SKM-1 (cell line): ENCODE measurements around the gene SLC25A43.
"Not testable (repeated sequence)": the region's sequence is repeated elsewhere in the genome, so short reads cannot be mapped to it uniquely, and the experiment has no call there.

Experiments used
- DNase-seq: peaks from one replicate; lab custom pipeline; 2025; ENCODE audit not compliant: unreplicated experiment; lab: John Stamatoyannopoulos, UW

The SLC25A43 gene

DNA sequence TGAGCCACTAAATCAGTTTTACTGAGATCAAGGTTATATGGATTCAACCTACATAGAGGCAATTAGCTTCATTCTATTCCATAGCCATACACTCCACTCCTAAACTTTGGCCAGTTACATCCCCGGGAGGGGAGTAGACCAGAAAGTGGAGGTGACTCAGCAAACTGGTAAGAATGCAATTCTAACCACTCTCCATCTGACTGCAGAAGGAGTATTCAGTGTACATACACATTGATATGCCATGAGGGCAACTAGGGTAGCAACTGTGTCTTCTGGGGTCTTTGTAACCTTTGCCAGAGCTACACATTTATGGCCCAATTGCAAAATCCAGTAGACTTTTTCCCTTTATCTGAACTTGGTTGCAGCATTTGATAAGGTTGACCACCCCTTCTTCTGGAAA is 7.6 kb downstream of the SLC25A43 start:
- no peak for DNase-seq

DNA sequence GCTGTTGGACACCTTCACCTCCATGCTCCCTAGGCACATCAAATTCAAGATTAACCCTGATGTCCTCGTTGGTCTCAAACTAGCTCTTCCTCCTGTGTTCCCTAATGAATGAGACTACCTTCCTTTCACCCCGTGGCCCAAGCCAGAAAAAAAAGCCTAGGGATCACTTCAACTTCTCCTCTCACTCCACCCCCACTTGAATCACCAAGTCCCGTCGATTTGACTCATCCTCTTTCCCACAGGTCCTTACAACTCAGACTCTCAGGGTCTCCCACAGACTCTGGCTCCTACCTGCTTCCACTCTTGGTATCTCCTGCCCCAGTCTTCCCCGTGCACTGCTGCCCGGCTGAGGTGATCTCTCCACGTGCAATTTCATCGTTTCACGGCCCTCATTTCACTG is 8.5 kb downstream of the SLC25A43 start:
- DNase-seq: no peak

DNA sequence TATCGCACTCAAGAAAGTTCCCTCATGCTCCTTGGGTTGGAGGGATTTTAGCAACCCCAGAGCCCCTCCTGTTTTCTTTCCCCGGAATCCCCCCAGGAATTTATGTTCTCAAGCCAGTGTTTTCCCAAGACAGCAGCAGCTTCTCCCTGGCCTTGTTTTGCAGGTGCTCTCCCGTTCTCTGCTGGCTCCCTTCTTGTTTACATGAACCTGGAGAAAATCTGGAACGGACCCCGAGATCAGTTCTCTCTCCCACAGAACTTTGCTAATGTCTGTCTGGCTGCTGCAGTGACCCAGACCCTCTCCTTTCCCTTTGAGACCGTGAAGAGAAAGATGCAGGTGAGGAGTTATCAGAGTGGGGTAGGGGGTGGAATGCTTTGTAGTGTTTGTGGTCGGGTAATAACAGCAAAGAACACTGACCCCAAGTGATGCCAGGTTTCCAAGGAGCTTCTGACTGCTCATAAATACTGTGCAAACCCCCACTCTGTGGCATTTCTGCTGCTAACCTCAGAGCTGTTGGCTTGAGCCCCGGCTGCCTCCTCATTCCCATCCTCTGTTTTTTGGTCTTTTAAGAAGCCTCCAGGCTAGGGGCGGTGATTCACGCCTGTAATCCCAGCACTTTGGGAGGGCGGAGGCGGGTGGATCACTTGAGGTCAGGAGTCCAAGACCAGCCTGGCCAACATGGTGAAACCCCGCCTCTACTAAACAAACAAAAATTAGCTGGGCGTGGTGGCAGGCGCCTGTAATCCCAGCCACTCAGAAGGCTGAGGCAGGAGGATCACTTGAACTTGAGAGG is 11.1 kb downstream of the SLC25A43 start:
- no peak for DNase-seq

DNA sequence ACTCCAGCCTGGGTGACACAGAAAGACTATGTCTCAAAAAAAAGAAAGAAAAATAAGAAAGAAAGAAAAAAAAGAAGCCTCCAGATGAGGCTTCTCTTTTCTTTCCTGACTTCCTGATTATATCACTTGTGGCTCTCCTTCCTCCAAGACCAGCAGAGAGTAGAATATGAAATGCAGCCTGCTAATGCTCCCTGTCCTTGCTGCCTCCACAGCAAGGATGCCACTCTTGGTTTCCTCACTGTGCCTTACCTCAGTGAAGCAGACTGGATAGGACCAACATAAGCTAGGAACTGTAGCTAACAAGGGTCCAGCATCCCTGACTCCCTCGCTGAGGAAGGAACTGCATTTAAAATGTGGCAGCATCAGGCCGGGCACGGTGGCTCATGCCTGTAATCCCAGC is 11.7 kb downstream of the SLC25A43 start:
- no peak for DNase-seq

DNA sequence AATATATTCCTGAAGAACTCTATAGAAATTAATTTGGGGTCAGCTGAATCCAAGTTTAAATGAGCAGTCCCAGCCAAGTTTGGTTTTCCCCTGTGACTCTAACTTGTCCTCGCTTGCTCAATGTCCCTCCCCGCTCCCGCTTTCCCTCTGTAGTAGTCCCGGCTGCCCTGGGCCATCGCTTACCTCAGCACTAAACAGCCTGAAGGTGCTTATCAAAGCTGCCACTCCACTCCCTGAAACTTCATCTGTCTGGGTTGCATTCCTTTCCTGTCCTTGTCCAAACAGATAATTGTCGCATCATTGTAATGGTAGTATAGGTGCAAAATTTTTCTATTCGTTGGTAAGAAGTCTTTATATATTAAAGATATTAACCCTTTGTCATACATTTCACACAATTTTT is 12.8 kb downstream of the SLC25A43 start:
- DNase-seq: no peak

DNA sequence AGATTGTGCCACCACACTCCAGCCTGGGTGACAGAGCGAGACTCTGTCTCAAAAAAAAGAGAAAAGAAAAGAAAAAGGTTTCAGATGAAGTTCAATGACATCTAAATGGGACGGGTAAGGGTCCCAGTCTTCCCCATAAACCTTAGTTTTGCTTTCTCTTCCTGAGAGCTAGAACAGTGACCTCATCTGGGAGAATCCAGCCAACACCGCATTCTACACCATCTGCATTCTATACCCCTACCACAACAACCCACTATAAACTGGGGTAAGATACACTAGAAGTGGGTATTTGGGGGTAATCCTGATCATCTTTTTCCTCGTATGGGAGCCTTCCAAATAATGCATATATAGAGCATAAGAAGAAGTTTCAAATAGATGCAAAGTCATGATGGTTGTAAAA is 18.2 kb downstream of the SLC25A43 start:
- no peak for DNase-seq

DNA sequence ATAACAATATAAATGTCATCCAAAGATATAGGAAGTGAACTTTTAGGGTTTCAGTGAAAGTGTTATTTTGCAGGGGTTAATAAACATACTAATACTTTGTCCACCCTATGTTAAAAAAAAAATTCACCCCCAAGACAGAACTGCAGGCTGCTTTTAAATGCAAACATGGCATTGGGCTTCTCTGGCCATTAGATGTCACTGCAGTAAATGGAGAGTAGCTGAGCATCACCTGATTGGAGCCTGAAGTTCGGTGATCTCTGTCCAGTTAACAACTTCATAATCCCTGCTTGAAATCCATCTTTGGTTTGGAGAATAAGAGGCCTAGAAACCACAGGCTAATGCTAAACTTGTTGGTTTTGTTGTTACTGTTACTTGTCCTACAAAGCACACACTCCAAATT is 18.7 kb downstream of the SLC25A43 start:
- no peak for DNase-seq

DNA sequence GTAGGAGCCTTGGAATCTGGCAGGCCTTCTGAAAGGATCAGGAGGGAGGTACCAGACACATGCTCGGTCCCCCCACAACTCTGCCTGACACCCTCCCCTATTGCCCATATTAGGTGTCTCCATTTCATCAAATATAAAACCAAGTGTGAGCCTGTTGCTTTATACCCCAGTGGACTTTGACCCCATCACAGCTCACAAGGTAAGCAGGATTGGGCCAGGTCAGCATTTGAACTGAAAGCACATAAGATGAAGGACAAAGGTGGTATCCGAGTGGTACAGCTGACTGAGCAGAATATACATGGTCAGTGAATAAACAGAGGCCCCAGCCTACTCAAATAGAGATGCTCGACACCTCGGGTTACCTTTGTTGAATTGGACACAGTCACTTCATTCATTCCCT is 20.0 kb downstream of the SLC25A43 start:
- DNase-seq: no peak

DNA sequence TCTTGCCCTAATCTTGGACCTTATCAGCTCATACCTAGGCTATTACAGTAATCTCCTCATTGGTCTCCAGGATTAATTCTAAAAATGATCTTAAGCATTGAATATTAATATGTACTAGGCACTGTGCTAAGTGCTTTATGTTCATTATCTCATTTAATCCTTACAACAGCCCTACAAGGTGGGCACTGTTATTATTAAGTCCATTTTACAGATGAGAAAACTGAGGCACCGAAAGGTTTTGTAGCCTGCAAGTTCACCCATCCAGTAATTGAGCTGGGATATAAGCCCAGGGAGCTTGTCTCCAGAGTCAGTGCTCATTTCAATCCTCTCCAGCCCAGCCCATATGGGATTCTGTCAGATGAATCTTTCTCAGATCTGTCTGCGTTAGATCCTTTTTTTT is 20.8 kb downstream of the SLC25A43 start:
- no peak for DNase-seq

DNA sequence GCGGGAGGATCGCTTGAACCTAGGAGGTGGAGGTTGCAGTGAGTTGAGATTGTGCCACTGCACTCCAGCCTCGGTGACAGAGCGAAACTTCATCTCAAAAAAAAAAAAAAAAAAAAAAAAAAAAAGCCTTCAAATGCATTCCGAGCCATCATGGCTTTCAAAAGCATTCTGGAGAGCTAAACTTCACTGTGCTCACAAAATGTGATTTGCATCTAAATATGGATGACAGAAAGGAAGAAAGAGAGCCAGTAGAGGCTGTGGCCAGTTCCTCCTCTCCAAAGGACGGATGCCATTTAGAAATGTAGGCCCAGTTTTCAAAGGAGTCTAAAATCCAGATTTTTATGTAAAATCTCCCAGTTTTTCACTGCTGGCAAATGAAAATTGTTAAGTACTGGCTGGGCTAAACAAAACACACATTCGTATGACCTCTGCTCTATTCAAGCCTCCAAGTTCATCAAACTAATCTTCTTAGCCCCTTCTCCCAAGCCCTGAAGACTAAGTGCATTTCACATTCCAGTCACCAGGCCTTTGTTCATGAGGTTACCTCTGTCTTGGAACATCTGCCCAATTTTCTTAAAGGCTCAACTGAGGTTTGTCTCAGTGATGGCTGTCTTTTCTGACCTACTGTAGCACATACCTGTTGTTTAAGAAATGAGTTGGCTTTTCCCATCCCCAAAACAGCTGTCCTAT is 22.0 kb downstream of the SLC25A43 start:
- no peak for DNase-seq

DNA sequence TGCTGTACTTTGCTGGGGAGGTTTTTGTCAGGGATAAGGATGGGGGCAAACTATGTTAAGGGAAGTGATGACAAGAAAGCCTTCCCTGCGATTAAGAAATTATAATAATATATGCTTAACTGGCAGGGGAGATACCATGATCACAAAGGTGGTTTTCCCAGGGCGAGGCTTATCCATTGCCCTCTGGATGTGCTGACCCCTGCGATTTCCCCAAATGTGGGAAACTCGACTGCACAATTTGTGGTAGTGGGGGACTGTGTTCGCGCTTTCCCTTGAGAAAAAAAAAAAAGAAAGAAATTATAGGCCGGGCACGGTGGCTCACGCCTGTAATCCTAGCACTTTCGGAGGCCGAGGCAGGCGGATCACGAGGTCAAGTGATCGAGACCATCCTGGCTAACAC is 24.5 kb downstream of the SLC25A43 start:
- DNase-seq: no peak

DNA sequence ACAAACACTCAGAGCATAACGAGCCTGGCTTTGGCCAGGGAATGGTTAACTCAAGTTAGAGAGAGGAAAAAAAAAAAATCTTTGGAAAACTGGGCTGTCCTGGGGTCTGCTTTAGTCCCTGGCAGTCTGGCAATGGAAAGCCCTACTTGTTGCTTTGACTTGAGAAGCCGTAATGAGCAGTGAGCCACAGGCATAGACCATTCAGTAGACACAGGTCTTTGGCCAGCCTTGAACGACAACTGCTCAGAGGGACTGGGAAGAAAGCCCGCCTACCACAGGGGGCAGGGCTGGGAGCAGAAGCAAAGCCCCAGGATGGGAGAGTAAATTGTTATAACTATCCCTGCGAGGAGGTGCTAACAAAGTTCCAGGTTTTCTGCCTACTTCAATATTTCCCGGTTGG is 25.9 kb downstream of the SLC25A43 start:
- no peak for DNase-seq

DNA sequence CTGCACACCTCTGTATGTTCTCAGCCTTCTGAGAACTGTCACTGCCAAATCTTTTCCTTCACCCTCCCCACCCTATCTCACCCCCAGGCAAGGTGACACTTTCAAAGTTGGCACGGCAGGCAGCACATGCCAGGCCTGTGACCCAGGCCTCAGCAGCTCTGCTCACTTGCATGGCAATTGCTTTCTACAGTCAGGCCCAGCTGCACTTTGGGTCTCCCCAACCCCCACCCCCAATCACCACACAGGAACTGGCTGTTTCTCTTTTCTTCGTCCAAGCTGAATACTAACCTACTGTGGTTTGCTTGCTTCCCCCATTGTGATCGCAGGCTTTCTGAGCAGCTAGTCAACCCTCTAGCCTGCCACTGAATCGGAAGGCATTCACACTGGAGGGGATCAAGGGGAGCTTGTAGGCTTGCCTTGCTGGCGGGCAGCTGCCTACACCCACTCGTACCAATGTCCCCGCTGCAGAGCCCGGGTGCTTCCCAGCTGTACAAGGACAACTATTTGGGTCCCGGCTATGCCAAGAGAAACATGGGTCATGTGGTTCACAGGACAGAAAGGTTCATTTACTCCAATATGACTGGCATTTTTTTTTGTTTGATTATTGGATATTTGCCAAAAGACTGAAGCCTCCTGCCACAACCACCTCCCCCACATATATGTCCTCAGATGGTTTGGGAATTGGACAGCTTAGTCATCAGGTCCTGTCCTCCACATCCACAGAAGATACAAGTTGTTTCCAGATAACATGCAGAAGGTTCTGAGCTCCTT is 28.1 kb downstream of the SLC25A43 start:
- no peak for DNase-seq

DNA sequence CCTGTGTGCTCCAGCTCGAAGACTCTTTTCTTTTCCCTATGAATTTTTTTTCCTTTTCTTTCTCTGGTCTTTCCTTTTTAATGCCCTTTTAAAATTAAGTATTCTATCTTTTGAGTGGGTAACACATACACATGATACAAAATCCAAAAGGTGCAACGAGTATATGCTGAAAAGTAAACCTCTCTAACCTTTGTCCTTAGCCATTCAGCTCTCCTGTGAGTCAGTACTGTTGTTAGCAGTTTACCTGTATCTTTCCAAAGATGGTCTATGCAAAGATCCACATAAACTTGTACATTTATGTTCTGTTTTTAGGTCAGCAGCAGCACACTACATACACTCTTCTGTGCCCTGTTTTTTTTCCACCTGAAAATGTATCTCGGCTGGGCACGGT is 28.7 kb downstream of the SLC25A43 start:
- no peak for DNase-seq

DNA sequence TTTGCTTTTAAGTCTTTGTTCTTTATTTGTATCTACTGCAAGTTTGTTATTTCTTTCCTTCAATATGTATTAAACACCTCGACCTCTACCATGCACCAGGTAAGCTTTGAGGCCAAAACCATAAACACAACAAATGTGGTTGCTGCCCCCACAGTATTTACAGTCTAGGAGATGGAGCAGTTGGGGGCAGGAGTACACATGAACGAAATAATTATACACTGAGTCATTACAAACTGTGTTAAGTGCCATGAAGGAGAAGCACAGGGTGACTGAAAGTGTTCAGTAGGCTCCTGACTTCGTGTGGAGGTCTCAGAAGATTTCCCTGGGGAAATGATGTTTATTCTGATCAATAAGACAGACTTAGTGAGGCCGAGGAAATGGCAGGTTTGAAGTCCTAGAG is 30.3 kb downstream of the SLC25A43 start:
- DNase-seq: no peak

DNA sequence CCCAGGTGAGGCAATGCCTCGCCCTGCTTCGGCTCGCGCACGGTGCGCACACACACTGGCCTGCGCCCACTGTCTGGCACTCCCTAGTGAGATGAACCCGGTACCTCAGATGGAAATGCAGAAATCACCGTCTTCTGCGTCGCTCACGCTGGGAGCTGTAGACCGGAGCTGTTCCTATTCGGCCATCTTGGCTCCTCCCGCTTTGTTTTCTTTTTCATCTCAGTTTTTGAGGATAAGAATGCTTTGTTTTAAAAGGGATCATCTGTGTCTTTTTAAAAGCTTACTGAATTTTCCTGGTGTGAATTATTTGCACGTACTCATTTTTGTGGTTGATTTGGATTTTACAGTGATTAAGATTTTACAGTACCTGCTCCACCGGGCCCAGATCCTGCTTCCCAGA is 42.2 kb downstream of the SLC25A43 start:
- DNase-seq: not testable (repeated sequence)

DNA sequence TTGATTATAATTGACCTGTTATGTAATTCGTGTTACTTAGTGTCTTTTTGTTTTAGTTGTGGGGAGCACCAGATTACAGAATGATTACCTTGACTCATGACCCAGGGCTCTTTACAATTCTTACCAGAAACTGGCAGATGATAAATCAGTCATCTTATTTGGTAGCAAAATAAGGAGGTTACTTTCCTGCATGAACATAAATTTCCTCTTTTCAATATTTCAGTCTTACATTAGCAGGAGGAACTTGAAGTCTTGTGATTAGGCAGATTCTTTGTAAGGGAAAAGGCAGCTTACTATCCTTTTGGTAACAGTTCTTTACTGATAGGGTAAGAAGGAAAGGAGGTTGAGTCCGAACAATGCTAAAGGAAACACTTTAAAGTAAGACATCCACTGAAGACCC is 43.1 kb downstream of the SLC25A43 start:
- no peak for DNase-seq

DNA sequence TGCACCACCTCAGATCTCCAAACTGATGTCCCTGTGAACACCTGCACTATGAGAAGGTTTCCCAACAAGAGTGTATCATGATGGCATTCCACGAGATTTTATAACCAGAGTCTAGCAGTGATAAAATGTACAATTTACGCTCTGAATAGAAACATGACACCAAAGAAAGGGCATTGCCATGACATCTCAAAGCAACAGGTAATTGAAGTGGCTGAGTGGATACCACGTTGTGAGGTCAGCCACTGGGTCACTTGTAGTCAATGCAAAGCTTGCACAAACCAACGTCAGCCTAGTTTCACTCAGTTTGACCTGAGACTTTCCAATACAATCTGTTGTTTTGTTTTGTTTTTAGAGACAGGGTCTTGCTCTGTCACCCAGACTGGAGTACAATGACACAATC is 54.1 kb downstream of the SLC25A43 start:
- no peak for DNase-seq

DNA sequence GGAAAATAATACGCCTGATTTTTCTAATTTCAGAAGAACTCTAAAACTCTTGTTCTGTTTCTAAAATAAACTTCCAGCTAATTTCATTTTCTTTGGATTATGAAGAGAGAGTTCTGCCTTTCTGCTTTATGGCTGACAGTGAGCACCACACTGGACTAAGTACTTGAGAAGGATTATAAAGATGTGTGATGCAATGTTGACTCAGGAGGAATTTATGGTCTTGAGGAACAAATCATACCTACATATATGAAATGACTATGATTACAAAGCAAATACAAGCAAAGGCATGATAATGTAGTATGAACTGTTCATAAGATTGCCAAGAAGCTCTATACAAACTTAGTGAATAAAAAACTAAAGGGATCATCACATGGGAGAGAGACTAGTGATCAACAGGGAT is 56.1 kb downstream of the SLC25A43 start:
- no peak for DNase-seq

DNA sequence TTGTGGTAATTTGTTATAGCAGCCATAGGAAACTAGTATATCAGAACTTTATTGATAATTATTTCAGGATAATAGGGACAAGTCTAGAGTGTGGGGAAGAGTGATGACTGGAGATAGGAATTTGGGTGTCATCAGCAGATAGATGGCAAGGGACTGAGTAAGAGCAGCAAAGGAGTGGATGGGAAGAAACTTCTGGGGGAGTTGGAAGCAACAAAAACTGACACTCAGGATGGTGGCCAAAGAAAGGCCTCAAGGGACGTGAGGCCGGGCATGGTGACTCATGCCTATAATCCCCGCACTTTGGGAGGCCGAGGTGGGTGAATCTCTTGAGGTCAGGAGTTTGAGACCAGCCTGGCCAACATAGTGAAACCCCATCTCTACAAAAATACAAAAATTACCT is 60.0 kb downstream of the SLC25A43 start:
- DNase-seq: no peak

DNA sequence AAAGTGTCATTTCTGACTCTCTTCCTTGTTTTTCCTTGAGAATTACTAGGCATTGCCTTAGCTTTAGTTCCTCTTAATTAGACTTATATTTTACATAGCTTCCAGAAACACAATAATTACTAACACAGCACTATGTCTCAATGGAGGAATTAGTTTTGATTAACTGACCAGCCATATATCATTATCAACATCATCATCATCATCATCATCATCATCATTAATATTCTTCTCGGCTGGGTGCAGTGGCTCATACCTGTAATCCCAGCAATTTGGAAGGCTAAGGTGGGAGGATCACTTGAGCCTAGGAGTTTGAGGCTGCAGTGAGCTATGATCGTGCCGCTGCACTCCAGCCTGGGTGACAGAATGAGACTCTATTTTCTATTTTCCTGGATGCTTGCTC is 66.4 kb downstream of the SLC25A43 start:
- DNase-seq: no peak

DNA sequence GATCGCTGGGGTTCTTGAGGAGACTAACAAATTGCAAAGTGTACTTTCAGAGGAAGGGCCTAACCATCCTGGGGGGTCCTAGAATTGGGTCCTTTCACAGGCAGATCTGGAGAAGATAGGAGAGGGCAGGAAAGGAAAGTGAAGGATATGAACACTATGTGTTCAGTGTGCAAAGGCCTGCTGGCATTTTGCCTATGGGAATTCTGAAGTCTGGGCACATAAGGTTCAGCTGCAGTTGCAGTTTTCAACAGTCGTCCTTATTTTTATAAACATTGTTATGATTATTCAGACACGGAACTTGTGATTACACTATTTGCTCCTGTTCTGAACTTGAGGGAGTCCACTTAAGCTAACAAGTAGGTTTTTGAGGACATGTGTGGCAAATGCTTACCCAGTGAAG is 67.8 kb downstream of the SLC25A43 start:
- DNase-seq: no peak
